Activated naive CD8-positive, alpha-beta T cell (primary cell): ENCODE results near the gene RNF225.
"Not testable (repeated sequence)": the region's sequence is repeated elsewhere in the genome, so short reads cannot be mapped to it uniquely, and the experiment has no call there.

Source experiments
- H3K27ac Mint-ChIP-seq: one replicate; pipeline ENCODE4 v1.8.0; 2021; ENCODE audit warnings: mixed read lengths
- H3K27me3 Mint-ChIP-seq: one replicate; pipeline ENCODE4 v1.8.0; 2021; ENCODE audit warnings: mixed read lengths
- H3K36me3 Mint-ChIP-seq: one replicate; pipeline ENCODE4 v1.8.0; 2021; ENCODE audit warnings: mixed read lengths
- H3K4me1 Mint-ChIP-seq: one replicate; pipeline ENCODE4 v1.8.0; 2021; ENCODE audit warnings: low read depth, mixed read lengths
- H3K4me3 Mint-ChIP-seq: one replicate; pipeline ENCODE4 v1.8.0; 2021; ENCODE audit warnings: mild to moderate bottlenecking, mixed read lengths
- H3K9me3 Mint-ChIP-seq: one replicate; pipeline ENCODE4 v1.8.0; 2021; ENCODE audit warnings: low read depth, mixed read lengths

The RNF225 gene

GRCh38 chr19:58355908-58356765 lies 39.3 kb upstream of the RNF225 start:
- Mint-ChIP-seq H3K27me3 (no peaks in the 10 kb centered on the region), H3K4me1 (peaks cover 20% of the 10 kb centered on the region), H3K9me3 (no peaks in the 10 kb centered on the region), H3K36me3 (no peaks in the 10 kb centered on the region), H3K27ac (no peak overlapping the region), H3K4me3 (peak overlapping the region; percentile 52)

GRCh38 chr19:58356766-58357480 lies 38.5 kb upstream of the RNF225 start:
- H3K27ac Mint-ChIP-seq: no peak overlapping the region
- no peaks in the 10 kb centered on the region for H3K9me3 Mint-ChIP-seq
- H3K4me1 Mint-ChIP-seq: peaks cover 24% of the 10 kb centered on the region
- peak overlapping the region; percentile 52 for H3K4me3 Mint-ChIP-seq
- no peaks in the 10 kb centered on the region for H3K27me3 Mint-ChIP-seq
- H3K36me3 Mint-ChIP-seq: no peaks in the 10 kb centered on the region

GRCh38 chr19:58357481-58358145 lies 37.8 kb upstream of the RNF225 start:
- Mint-ChIP-seq H3K27ac (no peak overlapping the region), H3K4me1 (peaks cover 25% of the 10 kb centered on the region), H3K9me3 (no peaks in the 10 kb centered on the region), H3K36me3 (no peaks in the 10 kb centered on the region), H3K4me3 (no peak overlapping the region), H3K27me3 (no peaks in the 10 kb centered on the region)

GRCh38 chr19:58361900-58362271 lies 33.6 kb upstream of the RNF225 start:
- Mint-ChIP-seq H3K4me1 (peaks cover 13% of the 10 kb centered on the region), H3K27ac (peak overlapping the region; percentile 96), H3K36me3 (no peaks in the 10 kb centered on the region)

GRCh38 chr19:58362272-58362994 lies 33.0 kb upstream of the RNF225 start, which contains the start of gene ZNF497:
TSS of gene ZNF497 (minus strand) at chr19:58362751. CDS start at chr19:58357635, 5,116 bp downstream.
- Mint-ChIP-seq H3K9me3 (no peaks in the 10 kb centered on the region), H3K27me3 (no peaks in the 10 kb centered on the region), H3K36me3 (no peaks in the 10 kb centered on the region), H3K4me3 (peak within 1 kb of the TSS; percentile 96), H3K27ac (peak within 1 kb of the TSS; percentile 96), H3K4me1 (peaks cover 13% of the 10 kb centered on the region)

More at GRCh38 chr19:58361900-58362271, 33.6 kb upstream of the RNF225 start:
- Mint-ChIP-seq H3K4me3 (peak overlapping the region; percentile 96), H3K9me3 (no peaks in the 10 kb centered on the region), H3K27me3 (no peaks in the 10 kb centered on the region)

- Mint-ChIP-seq H3K27me3 (no peaks in the 10 kb centered on the region), H3K4me1 (peaks cover 9% of the 10 kb centered on the region), H3K4me3 (no peak overlapping the region)
Observed at GRCh38 chr19:58364146-58364545, 31.3 kb upstream of the RNF225 start.

GRCh38 chr19:58366585-58367430 lies 28.6 kb upstream of the RNF225 start:
- peaks cover 4% of the 10 kb centered on the region for H3K4me1 Mint-ChIP-seq
- no peaks in the 10 kb centered on the region for H3K9me3 Mint-ChIP-seq
- H3K4me3 Mint-ChIP-seq: no peak overlapping the region
- H3K36me3 Mint-ChIP-seq: no peaks in the 10 kb centered on the region
- no peak overlapping the region for H3K27ac Mint-ChIP-seq
- H3K27me3 Mint-ChIP-seq: no peaks in the 10 kb centered on the region

More at GRCh38 chr19:58364146-58364545, 31.3 kb upstream of the RNF225 start:
- Mint-ChIP-seq H3K36me3 (no peaks in the 10 kb centered on the region), H3K27ac (no peak overlapping the region), H3K9me3 (no peaks in the 10 kb centered on the region)

- Mint-ChIP-seq H3K4me1 (peaks cover under 1% of the 10 kb centered on the region), H3K4me3 (no peak overlapping the region), H3K27ac (no peak overlapping the region), H3K27me3 (no peaks in the 10 kb centered on the region), H3K36me3 (no peaks in the 10 kb centered on the region), H3K9me3 (no peaks in the 10 kb centered on the region)
Observed at GRCh38 chr19:58367698-58368454, 27.6 kb upstream of the RNF225 start.

- Mint-ChIP-seq H3K27ac (no peak overlapping the region), H3K9me3 (no peaks in the 10 kb centered on the region), H3K36me3 (no peaks in the 10 kb centered on the region), H3K4me1 (no peaks in the 10 kb centered on the region), H3K27me3 (no peaks in the 10 kb centered on the region), H3K4me3 (no peak overlapping the region)
Observed at GRCh38 chr19:58368561-58369360, 26.7 kb upstream of the RNF225 start.

- Mint-ChIP-seq H3K27ac (no peak overlapping the region), H3K36me3 (no peaks in the 10 kb centered on the region), H3K9me3 (no peaks in the 10 kb centered on the region), H3K27me3 (no peaks in the 10 kb centered on the region), H3K4me1 (no peaks in the 10 kb centered on the region), H3K4me3 (no peak overlapping the region)
Observed at GRCh38 chr19:58372311-58373133, 22.9 kb upstream of the RNF225 start.

- no peaks in the 10 kb centered on the region for H3K4me1 Mint-ChIP-seq
- H3K27ac Mint-ChIP-seq: no peak overlapping the region
- no peaks in the 10 kb centered on the region for H3K27me3 Mint-ChIP-seq
- H3K36me3 Mint-ChIP-seq: no peaks in the 10 kb centered on the region
- H3K9me3 Mint-ChIP-seq: no peaks in the 10 kb centered on the region
- no peak overlapping the region for H3K4me3 Mint-ChIP-seq
Observed at GRCh38 chr19:58374200-58374599, 21.3 kb upstream of the RNF225 start.

GRCh38 chr19:58376724-58377123 lies 18.7 kb upstream of the RNF225 start:
- not testable (repeated sequence) for H3K9me3 Mint-ChIP-seq, H3K36me3 Mint-ChIP-seq, H3K4me3 Mint-ChIP-seq, H3K27me3 Mint-ChIP-seq, H3K27ac Mint-ChIP-seq
- peaks cover 15% of the 10 kb centered on the region for H3K4me1 Mint-ChIP-seq
